ENCODE data around the gene PELI2.

DNA sequence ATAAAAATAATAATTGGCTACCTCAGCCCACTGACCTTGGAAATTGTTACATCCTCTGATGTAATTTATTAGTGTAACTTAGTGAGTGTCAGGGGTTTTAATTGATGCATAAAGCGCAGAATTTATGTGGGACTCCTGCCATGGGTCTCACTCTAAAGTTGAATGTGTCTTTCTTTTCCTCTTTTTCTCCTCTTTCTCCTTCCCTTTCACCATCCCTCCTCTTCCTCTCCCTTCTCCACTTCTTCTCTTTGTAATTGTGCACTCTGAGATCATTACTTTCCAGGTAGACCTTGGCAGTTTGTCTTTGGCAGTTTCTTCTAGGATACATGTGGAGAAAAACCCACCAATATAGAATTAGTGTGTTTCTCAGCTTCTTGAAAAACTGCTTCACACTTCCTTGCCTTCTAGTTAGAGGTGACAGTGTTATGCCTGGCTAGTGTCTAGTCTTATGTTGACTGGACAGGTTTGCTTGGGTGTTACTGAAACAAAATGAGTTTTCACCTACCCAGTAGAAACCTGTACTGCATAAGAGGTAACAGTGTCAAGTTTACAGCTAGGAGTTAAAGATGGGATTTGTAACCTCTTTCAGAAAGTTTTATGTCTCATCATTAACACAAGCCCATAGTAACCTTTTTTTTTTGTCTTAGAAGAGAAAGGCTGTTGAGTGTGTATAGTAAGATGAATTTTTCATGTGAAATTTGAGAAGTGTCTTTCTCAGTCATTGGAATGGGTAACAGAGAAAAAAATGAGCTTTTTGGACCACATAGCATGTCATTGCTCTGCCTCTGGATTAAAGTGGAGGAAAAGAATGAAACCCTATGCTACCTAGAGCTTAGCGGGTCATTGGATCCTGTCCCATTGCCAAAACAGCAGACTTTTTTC, 18.6 kb downstream of the PELI2 start:
- TF ChIP-seq, protein P1, sequence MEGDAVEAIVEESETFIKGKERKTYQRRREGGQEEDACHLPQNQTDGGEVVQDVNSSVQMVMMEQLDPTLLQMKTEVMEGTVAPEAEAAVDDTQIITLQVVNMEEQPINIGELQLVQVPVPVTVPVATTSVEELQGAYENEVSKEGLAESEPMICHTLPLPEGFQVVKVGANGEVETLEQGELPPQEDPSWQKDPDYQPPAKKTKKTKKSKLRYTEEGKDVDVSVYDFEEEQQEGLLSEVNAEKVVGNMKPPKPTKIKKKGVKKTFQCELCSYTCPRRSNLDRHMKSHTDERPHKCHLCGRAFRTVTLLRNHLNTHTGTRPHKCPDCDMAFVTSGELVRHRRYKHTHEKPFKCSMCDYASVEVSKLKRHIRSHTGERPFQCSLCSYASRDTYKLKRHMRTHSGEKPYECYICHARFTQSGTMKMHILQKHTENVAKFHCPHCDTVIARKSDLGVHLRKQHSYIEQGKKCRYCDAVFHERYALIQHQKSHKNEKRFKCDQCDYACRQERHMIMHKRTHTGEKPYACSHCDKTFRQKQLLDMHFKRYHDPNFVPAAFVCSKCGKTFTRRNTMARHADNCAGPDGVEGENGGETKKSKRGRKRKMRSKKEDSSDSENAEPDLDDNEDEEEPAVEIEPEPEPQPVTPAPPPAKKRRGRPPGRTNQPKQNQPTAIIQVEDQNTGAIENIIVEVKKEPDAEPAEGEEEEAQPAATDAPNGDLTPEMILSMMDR (conservative IDR thresholded peaks at IDR 0.05), result no peak
- TF ChIP-seq EZH2 (IDR thresholded peaks at IDR 0.05; ENCODE audit: low read depth), result no peak

Data from PC-9 (cell line).